GM21515 (cell line): ENCODE measurements around the gene ELP4.

Experiments used
- ATAC-seq: cut with Tn5 transposase; IDR thresholded peaks from one replicate; pipeline ENCODE4 v1.9.1; 2021; ENCODE audit not compliant: unreplicated experiment

ELP4 gene

GRCh38 chr11:31798057-31798553 lies 288.5 kb downstream of the ELP4 start:
- ATAC-seq, result no peak

- no peak for ATAC-seq
Measured at GRCh38 chr11:31798554-31799434, 289.2 kb downstream of the ELP4 start.

GRCh38 chr11:31799435-31800397 lies 290.1 kb downstream of the ELP4 start:
- ATAC-seq, result no peak

GRCh38 chr11:31800398-31801265 lies 291.1 kb downstream of the ELP4 start:
- ATAC-seq, result no peak

GRCh38 chr11:31801298-31801702 lies 291.7 kb downstream of the ELP4 start:
- ATAC-seq, result no peak

- ATAC-seq, result no peak
Measured at GRCh38 chr11:31802000-31802551, 292.5 kb downstream of the ELP4 start.

- no peak for ATAC-seq
Measured at GRCh38 chr11:31802609-31802989, 293.0 kb downstream of the ELP4 start.

- ATAC-seq, result no peak
Measured at GRCh38 chr11:31802990-31803812, 293.6 kb downstream of the ELP4 start.

- no peak for ATAC-seq
Measured at GRCh38 chr11:31803813-31804311, 294.3 kb downstream of the ELP4 start.

- ATAC-seq, result no peak
Measured at GRCh38 chr11:31804312-31805036, 294.9 kb downstream of the ELP4 start.

GRCh38 chr11:31805037-31805628 lies 295.6 kb downstream of the ELP4 start:
- no peak for ATAC-seq

- no peak for ATAC-seq
Measured at GRCh38 chr11:31805629-31806185, 296.1 kb downstream of the ELP4 start.

GRCh38 chr11:31806186-31806927 lies 296.8 kb downstream of the ELP4 start:
- no peak for ATAC-seq

GRCh38 chr11:31806928-31807798 lies 297.6 kb downstream of the ELP4 start:
- no peak for ATAC-seq

- no peak for ATAC-seq
Measured at GRCh38 chr11:31807799-31808667, 298.5 kb downstream of the ELP4 start.
